Loucy (cell line): ENCODE measurements around the gene NCAPH2.

Experiments
- H2AFZ ChIP-seq: fragments of 200-600 bp; sonication (generic); 2 replicates; pipeline ENCODE4 v1.6.0; 2016; ENCODE audit warnings: antibody characterized with exemption, mild to moderate bottlenecking, low read length, moderate library complexity
- H3F3A ChIP-seq: fragments of 200-600 bp; 2 replicates; pipeline ENCODE4 v1.6.0; 2016; ENCODE audit warnings: antibody characterized with exemption, low read depth, mild to moderate bottlenecking
- H3K27me3 ChIP-seq: fragments of 200-600 bp; sonication (generic); 2 replicates; pipeline ENCODE4 v1.6.1; 2014; ENCODE audit warnings: low read length, mild to moderate bottlenecking; ENCODE audit not compliant: insufficient read depth, poor library complexity, severe bottlenecking
- H3K36me3 ChIP-seq: fragments of 200-600 bp; sonication (generic); 2 replicates; pipeline ENCODE4 v1.6.1; 2016; ENCODE audit warnings: low read length; ENCODE audit not compliant: insufficient read depth
- H3K4me1 ChIP-seq: fragments of 200-600 bp; sonication (generic); 2 replicates; pipeline ENCODE4 v1.5.1; 2014; ENCODE audit warnings: low read length, mild to moderate bottlenecking; ENCODE audit not compliant: insufficient read depth, poor library complexity, severe bottlenecking
- H3K4me2 ChIP-seq: fragments of 200-600 bp; sonication (generic); 2 replicates; pipeline ENCODE4 v1.6.0; 2014; ENCODE audit warnings: antibody characterized with exemption, low read length, low read depth, mild to moderate bottlenecking; ENCODE audit not compliant: poor library complexity, severe bottlenecking
- H3K4me3 ChIP-seq: fragments of 200-600 bp; sonication (generic); 2 replicates; pipeline ENCODE4 v1.5.1; 2014; ENCODE audit warnings: low read length, mild to moderate bottlenecking, mixed read lengths; ENCODE audit not compliant: poor library complexity, severe bottlenecking
- H3K79me2 ChIP-seq: fragments of 200-600 bp; sonication (generic); 2 replicates; pipeline ENCODE4 v1.6.1; 2014; ENCODE audit warnings: low read length; ENCODE audit not compliant: insufficient read depth
- H3K9ac ChIP-seq: fragments of 200-600 bp; sonication (generic); 2 replicates; pipeline ENCODE4 v1.6.0; 2014; ENCODE audit warnings: mild to moderate bottlenecking, low read depth, low read length, moderate library complexity; ENCODE audit not compliant: poor library complexity, severe bottlenecking
- H3K9me2 ChIP-seq: fragments of 200-600 bp; sonication (generic); replicated peaks from 2 replicates; pipeline ENCODE4 v1.6.1; 2016; ENCODE audit warnings: low read depth, low read length, mixed read lengths
- H3K9me3 ChIP-seq: fragments of 200-600 bp; sonication (generic); 2 replicates; pipeline ENCODE4 v1.6.1; 2014; ENCODE audit warnings: mild to moderate bottlenecking, antibody characterized with exemption, low read length, low read depth; ENCODE audit not compliant: insufficient read depth
- H4K20me1 ChIP-seq: fragments of 200-600 bp; sonication (generic); 2 replicates; pipeline ENCODE4 v1.6.0; 2014; ENCODE audit warnings: antibody characterized with exemption, low read length, mild to moderate bottlenecking; ENCODE audit not compliant: insufficient read depth, poor library complexity, severe bottlenecking
- CTCF ChIP-seq: fragments of 200-600 bp; sonication (generic); conservative IDR thresholded peaks from 2 replicates; pipeline ENCODE4 v1.5.1; 2014; ENCODE audit warnings: mild to moderate bottlenecking, antibody characterized with exemption, low read length
- EZH2phosphoT487 ChIP-seq: fragments of 200-600 bp; IDR thresholded peaks from 2 replicates; pipeline ENCODE4 v1.6.1; 2018; ENCODE audit warnings: antibody characterized with exemption, mild to moderate bottlenecking, moderate library complexity, borderline replicate concordance

The NCAPH2 gene

GRCh38 chr22:50477923-50478322 is 30.1 kb upstream of the NCAPH2 start:
- peaks cover 13% of the 10 kb centered on the region for H4K20me1 ChIP-seq
- H3F3A ChIP-seq = no peaks in the 10 kb centered on the region
- H2AFZ ChIP-seq = no peak overlapping the region
- no peaks in the 10 kb centered on the region for H3K27me3 ChIP-seq
- no peaks in the 10 kb centered on the region for H3K36me3 ChIP-seq
- H3K9me2 ChIP-seq = no peaks in the 10 kb centered on the region
- no peak overlapping the region for H3K4me3 ChIP-seq
- peaks cover 18% of the 10 kb centered on the region for H3K79me2 ChIP-seq
- H3K4me2 ChIP-seq = no peak overlapping the region
- peaks cover 19% of the 10 kb centered on the region for H3K4me1 ChIP-seq
- no peaks in the 10 kb centered on the region for H3K9me3 ChIP-seq
- no peak overlapping the region for H3K9ac ChIP-seq
- TF ChIP-seq EZH2phosphoT487 = no peak
- no peak for TF ChIP-seq CTCF

GRCh38 chr22:50479721-50480120 is 28.3 kb upstream of the NCAPH2 start:
- Histone ChIP-seq H3K27me3 (no peaks in the 10 kb centered on the region), H3K4me1 (peaks cover 10% of the 10 kb centered on the region), H3K79me2 (peaks cover under 1% of the 10 kb centered on the region), H2AFZ (no peak overlapping the region), H3K9me3 (no peaks in the 10 kb centered on the region), H3K9ac (no peak overlapping the region), H4K20me1 (no peaks in the 10 kb centered on the region), H3K36me3 (no peaks in the 10 kb centered on the region), H3K9me2 (no peaks in the 10 kb centered on the region), H3F3A (no peaks in the 10 kb centered on the region), H3K4me3 (no peak overlapping the region), H3K4me2 (no peak overlapping the region)
- no peak for TF ChIP-seq CTCF
- TF ChIP-seq EZH2phosphoT487 = no peak

- H4K20me1 ChIP-seq = no peaks in the 10 kb centered on the region
- no peaks in the 10 kb centered on the region for H3K9me3 ChIP-seq
- TF ChIP-seq CTCF = no peak
- TF ChIP-seq EZH2phosphoT487 = no peak
- no peaks in the 10 kb centered on the region for H3K79me2 ChIP-seq
- no peak overlapping the region for H3K4me2 ChIP-seq
- no peaks in the 10 kb centered on the region for H3K36me3 ChIP-seq
- no peak overlapping the region for H3K4me3 ChIP-seq
- no peaks in the 10 kb centered on the region for H3F3A ChIP-seq
- no peaks in the 10 kb centered on the region for H3K27me3 ChIP-seq
- H2AFZ ChIP-seq = no peak overlapping the region
- H3K4me1 ChIP-seq = peaks cover 8% of the 10 kb centered on the region
- H3K9me2 ChIP-seq = no peaks in the 10 kb centered on the region
- no peak overlapping the region for H3K9ac ChIP-seq
Observed at GRCh38 chr22:50481045-50481439, 27.0 kb upstream of the NCAPH2 start.
